Activated T-helper 17 cell treated with anti-CD3 and anti-CD28 coated beads, Interleukin-2, amount 50 U/mL, for 72 hours (primary cell): ENCODE measurements around the gene SIRT6. TPM values are rescaled to one million over a fixed set of nuclear protein-coding genes. Genes with fewer than 3 reads are reported as not detected.
"Not testable (repeated sequence)": the region's sequence is repeated elsewhere in the genome, so short reads cannot be mapped to it uniquely, and the experiment has no call there.

Experiments
- ATAC-seq: fragments of 150-1000 bp; cut with Tn5 transposase; replicated peaks from 2 replicates; pipeline ENCODE4 v1.10.0; 2021; ENCODE audit warnings: mild to moderate bottlenecking, moderate library complexity
- H3K27ac Mint-ChIP-seq: one replicate; pipeline ENCODE4 v1.8.0; 2022; ENCODE audit warnings: mixed read lengths
- H3K27me3 Mint-ChIP-seq: one replicate; pipeline ENCODE4 v1.8.0; 2022; ENCODE audit warnings: mixed read lengths
- H3K36me3 Mint-ChIP-seq: one replicate; pipeline ENCODE4 v1.8.0; 2022; ENCODE audit warnings: low read depth, mild to moderate bottlenecking, mixed read lengths
- H3K4me1 Mint-ChIP-seq: one replicate; pipeline ENCODE4 v1.8.0; 2022; ENCODE audit warnings: mixed read lengths
- H3K4me3 Mint-ChIP-seq: one replicate; pipeline ENCODE4 v1.8.0; 2022; ENCODE audit warnings: mild to moderate bottlenecking, mixed read lengths
- H3K9me3 Mint-ChIP-seq: one replicate; pipeline ENCODE4 v1.8.0; 2022; ENCODE audit warnings: mixed read lengths
- total RNA-seq, 2 donors: library from RNA; stranded (reverse); gene quantifications; one replicate each; pipeline ENCODE4 v1.2.3, GENCODE V29; 2022

SIRT6 gene
- total RNA-seq, 2 donors from 2014 or later: 37.9 to 38.9 TPM

- H3K27ac Mint-ChIP-seq, H3K4me1 Mint-ChIP-seq, H3K36me3 Mint-ChIP-seq, ATAC-seq, H3K9me3 Mint-ChIP-seq, H3K4me3 Mint-ChIP-seq: not testable (repeated sequence)
- peaks cover 27% of the 10 kb centered on the region for H3K27me3 Mint-ChIP-seq
These were observed 10.2 kb upstream of the SIRT6 start for GRCh38 chr19:4192537-4192936.

GRCh38 chr19:4189641-4190040 lies 7.3 kb upstream of the SIRT6 start:
- Mint-ChIP-seq H3K4me3 (no peak overlapping the region), H3K36me3 (no peaks in the 10 kb centered on the region)

DNA sequence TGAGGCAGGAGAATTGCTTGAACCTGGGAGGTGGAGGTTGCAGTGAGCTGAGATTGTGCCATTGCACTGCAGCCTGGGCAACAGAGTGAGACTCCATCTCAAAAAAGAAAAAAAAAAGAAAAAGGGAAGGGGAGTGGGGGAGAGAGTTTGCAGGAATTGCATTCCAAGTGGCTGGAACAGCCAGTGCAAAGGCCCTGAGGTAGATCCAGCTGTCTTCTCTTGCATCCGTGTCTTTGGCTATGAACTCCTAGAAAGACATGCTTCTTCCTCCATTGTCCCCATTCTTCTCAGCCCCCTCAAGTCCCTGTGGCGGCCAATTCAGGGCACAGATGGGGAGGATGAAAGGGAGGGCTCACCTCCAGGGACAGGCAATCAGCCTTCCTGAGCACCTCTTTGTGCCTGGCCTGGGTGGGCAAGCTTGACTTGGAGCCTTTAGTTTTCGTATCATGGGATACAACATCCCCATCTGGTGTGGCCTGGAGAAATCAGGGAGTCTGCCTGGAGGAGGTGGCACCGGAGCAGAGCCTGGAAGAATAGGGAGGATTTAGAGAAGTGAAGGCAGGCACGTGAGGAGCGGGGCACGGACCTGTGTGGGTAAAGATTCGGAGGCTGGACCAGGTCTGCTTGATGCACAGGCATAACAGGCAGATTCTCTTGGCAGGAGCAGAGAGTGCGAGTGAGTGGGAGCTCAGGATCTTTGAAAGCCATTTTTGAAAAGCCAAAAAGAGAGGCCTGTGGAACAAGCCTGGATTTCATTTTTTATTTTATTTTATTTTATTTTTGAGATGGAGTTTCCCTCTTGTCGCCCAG lies 5.2 kb upstream of the SIRT6 start:
- no peaks in the 10 kb centered on the region for H3K9me3 Mint-ChIP-seq
- H3K4me3 Mint-ChIP-seq: no peak overlapping the region
- H3K27ac Mint-ChIP-seq: no peak overlapping the region
- H3K27me3 Mint-ChIP-seq: no peaks in the 10 kb centered on the region
- peaks cover under 1% of the 10 kb centered on the region for H3K36me3 Mint-ChIP-seq
- ATAC-seq: no peak
- peaks cover 3% of the 10 kb centered on the region for H3K4me1 Mint-ChIP-seq

More at GRCh38 chr19:4189641-4190040, 7.3 kb upstream of the SIRT6 start:
- Mint-ChIP-seq H3K27ac (no peak overlapping the region), H3K27me3 (peaks cover 9% of the 10 kb centered on the region), H3K4me1 (no peaks in the 10 kb centered on the region), H3K9me3 (no peaks in the 10 kb centered on the region)
- no peak for ATAC-seq

- Mint-ChIP-seq H3K4me1 (peaks cover 8% of the 10 kb centered on the region), H3K27me3 (no peaks in the 10 kb centered on the region), H3K9me3 (no peaks in the 10 kb centered on the region), H3K36me3 (peaks cover 7% of the 10 kb centered on the region), H3K27ac (no peak overlapping the region), H3K4me3 (no peak overlapping the region)
- peak; percentile 65 for ATAC-seq
These were observed 4.0 kb upstream of the SIRT6 start for GRCh38 chr19:4186087-4186993.

DNA sequence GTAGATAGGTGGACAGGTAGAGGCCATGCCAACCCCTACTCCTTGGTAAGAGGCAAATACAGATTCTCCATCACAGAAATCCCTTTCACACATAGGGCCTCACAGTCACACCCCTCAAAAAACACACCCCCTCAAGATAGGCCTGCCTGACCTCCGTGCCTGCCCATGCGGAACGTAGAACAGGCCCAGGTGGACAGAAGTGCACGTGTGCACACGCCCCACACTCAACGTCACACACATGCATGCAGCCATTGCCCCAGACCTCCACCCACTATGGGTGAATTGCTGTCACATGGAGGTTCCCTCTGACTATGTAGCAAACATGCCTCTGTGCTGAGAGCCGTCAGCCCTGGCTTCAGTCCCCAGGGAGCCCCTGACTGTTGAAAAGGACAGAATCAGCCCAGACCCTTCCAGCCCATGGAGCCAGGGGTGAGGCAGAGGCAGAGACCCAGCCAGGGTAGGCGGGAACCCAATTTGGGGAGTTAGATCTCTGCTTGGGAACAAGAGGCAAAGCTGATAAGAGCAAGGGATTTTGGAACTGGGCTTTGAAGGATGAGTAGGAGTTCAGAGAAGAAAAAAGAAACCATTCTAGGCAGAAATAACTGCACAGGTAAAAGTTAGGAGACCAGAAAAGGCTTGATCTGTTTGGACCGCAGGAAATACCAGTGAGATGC lies 3.2 kb upstream of the SIRT6 start:
- no peak overlapping the region for H3K4me3 Mint-ChIP-seq

GRCh38 chr19:4184718-4185352 lies 2.5 kb upstream of the SIRT6 start:
- ATAC-seq: no peak
- no peak overlapping the region for H3K27ac Mint-ChIP-seq
- H3K36me3 Mint-ChIP-seq: peaks cover 20% of the 10 kb centered on the region
- H3K4me3 Mint-ChIP-seq: peak overlapping the region; percentile 21
- peaks cover 12% of the 10 kb centered on the region for H3K4me1 Mint-ChIP-seq
- no peaks in the 10 kb centered on the region for H3K27me3 Mint-ChIP-seq
- no peaks in the 10 kb centered on the region for H3K9me3 Mint-ChIP-seq

More for the DNA sequence above, 3.2 kb upstream of the SIRT6 start:
- Mint-ChIP-seq H3K36me3 (peaks cover 13% of the 10 kb centered on the region), H3K9me3 (no peaks in the 10 kb centered on the region), H3K4me1 (peaks cover 12% of the 10 kb centered on the region), H3K27ac (no peak overlapping the region), H3K27me3 (no peaks in the 10 kb centered on the region)
- ATAC-seq: no peak

DNA sequence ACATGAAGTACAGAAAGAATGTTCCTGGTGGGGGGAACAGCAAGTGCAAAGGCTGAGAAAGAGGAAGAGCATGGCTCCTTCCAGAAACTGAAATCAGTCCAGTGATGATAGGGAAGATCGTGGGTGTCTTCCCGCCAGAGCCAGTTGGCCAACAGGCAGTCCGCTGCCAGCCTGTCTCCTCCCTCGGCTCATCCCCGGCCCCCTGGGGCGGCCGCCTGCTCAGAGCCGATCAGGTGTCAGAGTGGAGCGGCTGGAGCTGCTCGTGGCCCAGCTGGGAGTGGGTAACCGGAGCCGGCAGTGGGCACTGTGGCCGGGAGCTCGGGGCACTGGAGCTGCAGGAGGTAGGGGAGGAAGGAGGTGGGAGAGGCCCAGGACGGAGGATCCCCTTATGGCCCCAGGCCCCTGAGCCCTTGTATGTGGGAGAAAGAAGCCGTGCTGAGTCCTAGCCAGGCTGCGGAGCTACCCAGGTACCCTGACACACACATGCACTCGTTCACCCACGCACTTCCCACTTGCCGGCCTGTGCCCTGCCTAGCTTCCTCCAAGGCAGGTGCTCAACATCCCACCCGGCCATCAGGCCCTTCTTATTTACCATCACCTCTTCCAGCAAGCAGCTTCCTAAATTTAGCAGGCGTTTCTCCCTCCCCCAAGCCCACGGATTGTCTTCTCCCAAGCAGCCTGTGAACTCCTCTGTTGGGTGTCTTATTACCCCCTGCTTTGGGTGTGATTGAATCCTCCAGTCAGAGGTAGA lies 1.8 kb upstream of the SIRT6 start:
- Mint-ChIP-seq H3K4me1 (peaks cover 17% of the 10 kb centered on the region), H3K36me3 (peaks cover 27% of the 10 kb centered on the region), H3K27me3 (no peaks in the 10 kb centered on the region), H3K27ac (no peak overlapping the region), H3K9me3 (no peaks in the 10 kb centered on the region), H3K4me3 (peak overlapping the region; percentile 21)
- ATAC-seq: no peak

- H3K27ac Mint-ChIP-seq: peak overlapping the region; percentile 54
- no peak for ATAC-seq
- H3K9me3 Mint-ChIP-seq: no peaks in the 10 kb centered on the region
- peaks cover 56% of the 10 kb centered on the region for H3K36me3 Mint-ChIP-seq
- H3K4me3 Mint-ChIP-seq: peak overlapping the region; percentile 98
- peaks cover 18% of the 10 kb centered on the region for H3K4me1 Mint-ChIP-seq
- H3K27me3 Mint-ChIP-seq: no peaks in the 10 kb centered on the region
These were observed 1.3 kb downstream of the SIRT6 start for GRCh38 chr19:4181053-4181508.

DNA sequence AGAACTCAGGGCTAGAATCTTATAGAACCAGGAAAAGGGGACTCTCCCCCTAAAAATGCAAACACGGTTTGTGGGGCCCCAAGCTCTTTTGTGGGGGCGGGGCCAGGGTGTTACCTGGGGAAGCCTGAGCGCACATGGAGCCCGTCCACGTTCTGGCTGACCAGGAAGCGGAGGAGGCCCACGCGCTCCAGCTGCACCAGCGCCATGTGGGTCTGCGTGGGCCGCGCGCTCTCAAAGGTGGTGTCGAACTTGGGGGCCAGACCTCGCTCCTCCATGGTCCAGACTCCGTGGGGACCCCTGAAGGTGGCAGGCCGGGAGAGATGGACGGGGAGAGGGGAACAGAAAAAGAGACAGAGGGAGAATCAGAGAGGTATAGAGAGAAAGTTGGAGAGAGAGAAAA lies 3.4 kb downstream of the SIRT6 start:
- Mint-ChIP-seq H3K9me3 (no peaks in the 10 kb centered on the region), H3K27ac (peak overlapping the region; percentile 25), H3K27me3 (no peaks in the 10 kb centered on the region), H3K4me1 (peaks cover 18% of the 10 kb centered on the region), H3K36me3 (peaks cover 63% of the 10 kb centered on the region), H3K4me3 (no peak overlapping the region)
- ATAC-seq: no peak

DNA sequence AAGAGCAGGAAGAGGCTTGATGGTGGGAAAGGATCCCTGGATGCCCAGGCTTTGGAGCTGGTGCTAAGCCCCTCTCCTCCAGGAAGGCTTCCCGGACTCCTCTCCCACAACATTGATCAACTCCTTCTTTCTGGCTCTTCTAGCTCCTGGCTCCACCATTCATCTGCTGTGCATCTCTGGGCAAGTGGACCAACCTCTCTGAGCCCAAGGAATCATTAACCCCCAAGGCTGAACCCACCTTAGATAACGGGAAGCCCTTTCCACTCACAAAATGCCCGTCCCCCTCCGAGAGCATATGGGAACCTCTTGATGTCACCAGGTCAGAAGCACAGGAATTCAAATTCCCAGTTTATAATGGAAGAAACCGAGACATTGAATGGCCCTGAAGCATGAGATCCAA lies 5.2 kb downstream of the SIRT6 start:
- Mint-ChIP-seq H3K4me3 (no peak overlapping the region), H3K9me3 (no peaks in the 10 kb centered on the region), H3K27me3 (peaks cover 5% of the 10 kb centered on the region), H3K27ac (no peak overlapping the region), H3K36me3 (peaks cover 59% of the 10 kb centered on the region), H3K4me1 (peaks cover 12% of the 10 kb centered on the region)
- ATAC-seq: no peak

DNA sequence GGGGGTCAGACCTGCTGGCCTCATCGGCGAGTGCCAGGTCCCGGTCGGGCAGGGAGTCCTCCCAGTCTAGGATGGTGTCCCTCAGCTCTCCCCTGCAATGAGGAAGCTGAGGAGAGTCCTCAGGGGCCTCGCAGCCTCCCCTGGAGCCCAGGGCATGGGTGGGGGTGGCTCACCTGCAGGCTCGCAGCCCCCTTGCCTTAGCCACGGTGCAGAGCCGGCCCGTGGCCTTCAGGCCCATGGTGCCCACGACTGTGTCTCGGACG lies 6.8 kb downstream of the SIRT6 start:
- Mint-ChIP-seq H3K4me3 (no peak overlapping the region), H3K9me3 (no peaks in the 10 kb centered on the region), H3K27ac (no peak overlapping the region), H3K36me3 (peaks cover 50% of the 10 kb centered on the region), H3K27me3 (peaks cover 7% of the 10 kb centered on the region), H3K4me1 (peaks cover 6% of the 10 kb centered on the region)
- ATAC-seq: no peak

DNA sequence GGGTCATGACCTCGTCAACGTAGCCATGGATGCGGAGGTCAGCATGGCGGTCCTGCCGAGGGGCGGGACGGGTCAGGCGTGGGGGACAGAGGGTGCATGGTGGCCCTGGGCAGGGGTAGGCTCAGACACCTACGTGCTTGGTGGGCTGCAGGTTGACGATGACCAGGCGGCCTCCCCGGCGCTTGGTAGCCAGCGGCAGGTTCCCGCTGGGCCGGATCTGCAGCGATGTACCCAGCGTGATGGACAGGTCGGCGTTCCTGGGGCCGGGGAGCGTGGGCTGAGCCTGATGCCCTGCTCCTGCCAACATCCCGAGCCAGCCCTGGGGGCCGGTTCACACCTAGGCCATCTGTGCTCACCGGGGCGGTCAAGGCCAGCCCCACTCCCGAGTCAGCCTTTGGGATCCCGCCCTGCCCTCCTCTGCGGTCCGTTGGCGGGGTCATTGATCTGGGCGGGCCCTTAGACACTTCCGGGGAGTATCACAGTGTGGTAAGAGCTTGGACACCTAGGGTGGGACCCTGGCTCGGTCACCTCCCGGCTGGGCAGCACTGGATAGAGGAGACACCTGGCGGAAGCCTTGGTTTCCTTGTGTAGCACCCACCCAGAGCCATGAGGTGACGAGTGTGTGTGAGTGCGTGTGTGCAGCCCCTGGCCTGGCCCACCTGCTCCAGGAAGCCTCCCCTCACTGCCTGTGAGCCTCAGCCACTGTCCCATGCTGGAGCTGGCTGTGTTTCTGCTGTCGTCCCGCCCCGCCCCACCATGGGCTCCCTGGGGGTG lies 7.3 kb downstream of the SIRT6 start:
- Mint-ChIP-seq H3K27me3 (peaks cover 7% of the 10 kb centered on the region), H3K4me3 (no peak overlapping the region), H3K9me3 (no peaks in the 10 kb centered on the region), H3K4me1 (peaks cover 6% of the 10 kb centered on the region), H3K36me3 (peaks cover 45% of the 10 kb centered on the region), H3K27ac (no peak overlapping the region)
- no peak for ATAC-seq

DNA sequence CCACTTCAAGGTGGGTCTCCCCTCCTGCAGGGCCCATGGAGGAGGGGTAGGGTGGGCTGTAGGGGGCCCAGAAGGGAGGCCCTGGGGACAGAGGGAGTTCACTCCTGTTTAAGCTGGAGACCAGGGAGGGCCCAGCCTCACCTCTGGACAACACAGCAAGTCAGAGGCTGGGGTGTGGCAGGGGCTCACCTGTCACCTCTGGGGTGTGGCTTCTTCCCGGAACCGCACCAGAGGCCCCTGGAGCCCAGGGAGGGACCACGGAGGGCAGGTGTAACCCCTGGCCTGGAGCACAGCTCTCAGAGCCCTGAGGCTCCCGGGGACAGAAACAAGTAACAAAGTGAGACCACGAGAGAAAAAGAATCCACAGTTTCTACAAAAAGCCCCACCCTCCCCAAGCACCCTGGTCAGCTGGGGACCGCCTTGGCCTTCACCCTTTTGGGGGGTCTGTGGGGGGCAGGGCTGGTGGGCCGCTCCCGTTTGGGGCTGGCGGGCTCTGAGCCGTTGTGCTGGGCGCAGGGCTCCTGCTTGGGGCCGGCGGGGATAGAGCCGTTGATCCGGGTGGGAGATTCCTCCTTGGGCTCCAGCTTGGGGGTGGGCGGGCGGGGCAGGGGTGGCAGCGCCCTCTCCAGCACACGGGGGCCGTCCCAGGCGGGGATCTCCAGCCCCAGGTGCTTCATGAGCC lies 8.0 kb downstream of the SIRT6 start:
- Mint-ChIP-seq H3K27ac (no peak overlapping the region), H3K4me1 (peaks cover 3% of the 10 kb centered on the region), H3K9me3 (no peaks in the 10 kb centered on the region), H3K27me3 (peaks cover 7% of the 10 kb centered on the region), H3K36me3 (peaks cover 38% of the 10 kb centered on the region), H3K4me3 (no peak overlapping the region)
- no peak for ATAC-seq
